Naive thymus-derived CD8-positive, alpha-beta T cell (primary cell): ENCODE measurements around the gene NME7. TPM values are rescaled to one million over a fixed set of nuclear protein-coding genes. Genes with fewer than 3 reads are reported as not detected.

ENCODE experiments used
- ATAC-seq, 2 donors: fragments of 150-1000 bp; cut with Tn5 transposase in 1 of 2; sonication (Bioruptor Pico), chemical (Tn5 transposase) in 1 of 2; 1 replicate in 1 of 2; 2 replicates in 1 of 2; pipeline ENCODE4 v1.10.0; 2021; ENCODE audit warnings: mild to moderate bottlenecking in 2 of 2, moderate library complexity in 2 of 2
- POLR2A ChIA-PET: fragments of 350-600 bp; sonication (Branson Sonifier 250); formaldehyde crosslinking; loops from one replicate; lab custom pipeline; 2021; ENCODE audit warnings: antibody characterized with exemption; lab: Charles Lee
- DNase-seq, 10 donors: peaks; one replicate each; pipeline versions ENCODE4 v3.0.0 to v3.0.0-alpha.2; 2020 to 2022
- H3K27ac Mint-ChIP-seq, 10 donors: one replicate each; pipeline ENCODE4 v1.8.0; 2020 to 2022; ENCODE audit warnings: mild to moderate bottlenecking in 10 of 10, mixed read lengths in 10 of 10, moderate library complexity in 4 of 10, inconsistent platforms in 1 of 10
- H3K27me3 Mint-ChIP-seq, 5 donors: one replicate each; pipeline ENCODE4 v1.8.0; 2021 to 2022; ENCODE audit warnings: mixed read lengths in 5 of 5
- H3K36me3 Mint-ChIP-seq, 3 donors: one replicate each; pipeline ENCODE4 v1.8.0; 2020 to 2022; ENCODE audit warnings: mixed read lengths in 3 of 3, mild to moderate bottlenecking in 2 of 3, inconsistent platforms in 1 of 3
- H3K4me1 Mint-ChIP-seq, 4 donors: one replicate each; pipeline ENCODE4 v1.8.0; 2021 to 2022; ENCODE audit warnings: mixed read lengths in 4 of 4
- H3K4me3 Mint-ChIP-seq, 10 donors: one replicate each; pipeline ENCODE4 v1.8.0; 2020 to 2022; ENCODE audit warnings: mild to moderate bottlenecking in 10 of 10, mixed read lengths in 10 of 10, moderate library complexity in 6 of 10, inconsistent platforms in 1 of 10
- H3K9me3 Mint-ChIP-seq, 9 donors: one replicate each; pipeline ENCODE4 v1.8.0; 2020 to 2022; ENCODE audit warnings: mixed read lengths in 9 of 9, mild to moderate bottlenecking in 3 of 9, inconsistent platforms in 1 of 9, moderate library complexity in 1 of 9
- polyA plus RNA-seq, 3 donors: library from polyadenylated mRNA; unstranded; fragments of 300-500 nt; fragmentation: Illumina TruSeq; gene quantifications; one replicate each; pipeline ENCODE4 v1.2.3, GENCODE V29; 2021
- total RNA-seq, 8 experiments: library from RNA in 2 of 8; stranded (reverse) in 2 of 8; gene quantifications; one replicate each; pipeline ENCODE4 v1.2.3 and lab custom pipeline; 2021 to 2026

Gene NME7
- total and polyA plus RNA-seq, 5 experiments from 2014 or later = 13.2 to 29.9 (median 18.0) TPM

DNA sequence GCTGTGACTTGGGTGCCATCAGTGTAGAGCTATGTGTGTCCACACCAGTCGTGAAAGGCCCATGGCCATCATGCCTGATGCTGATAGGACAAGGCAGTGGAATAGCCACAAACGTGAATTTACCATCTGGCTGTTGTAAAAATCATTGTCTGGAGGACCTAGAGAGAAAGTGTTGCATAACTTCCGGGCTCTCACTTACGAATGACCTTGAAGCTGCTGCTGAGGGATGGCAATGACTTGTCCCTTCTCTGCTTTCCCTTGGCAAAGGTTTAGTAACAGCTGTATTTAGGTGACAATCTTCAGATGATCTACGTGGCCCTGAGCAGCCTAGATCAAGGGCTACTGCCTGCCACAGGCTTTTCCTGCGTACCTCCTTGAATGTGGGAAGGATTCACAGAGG lies 255.4 kb downstream of the NME7 start:
- H3K27me3 Mint-ChIP-seq = peaks cover 0 to 7% (median 4%) of the 10 kb centered on the region in 5 donors
- H3K4me1 Mint-ChIP-seq = peaks cover 12 to 47% (median 29%) of the 10 kb centered on the region in 4 donors
- H3K9me3 Mint-ChIP-seq = no peaks in the 10 kb centered on the region
- POLR2A ChIA-PET = no interaction called here
- no peak for DNase-seq
- peaks cover 0 to 8% (median 4%) of the 10 kb centered on the region in 3 donors for H3K36me3 Mint-ChIP-seq
- peak overlapping the region in 1 of 10 donors; percentile 20 for H3K4me3 Mint-ChIP-seq
- ATAC-seq = no peak
- H3K27ac Mint-ChIP-seq = no peak overlapping the region

DNA sequence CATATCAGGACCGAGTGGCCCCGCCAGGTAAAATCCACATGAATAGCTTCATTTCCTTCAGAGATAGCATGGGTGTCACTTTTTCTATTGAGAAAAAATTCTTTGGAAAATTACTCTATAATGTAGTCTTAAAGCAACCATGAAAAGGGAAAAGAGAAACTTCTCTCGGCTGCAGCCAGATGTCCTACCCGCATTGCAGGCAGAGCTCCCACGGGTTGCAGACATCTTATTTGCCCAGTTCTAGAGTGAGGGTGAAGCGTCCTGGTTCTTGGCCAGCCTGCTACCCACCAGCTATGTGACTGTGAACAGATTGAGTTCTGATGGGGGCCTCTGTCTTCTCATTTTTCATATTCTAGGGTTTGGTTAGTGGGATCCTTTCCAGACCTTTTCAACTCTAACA lies 256.1 kb downstream of the NME7 start:
- DNase-seq = no peak
- no peak for ATAC-seq
- Mint-ChIP-seq H3K36me3 (peaks cover 0 to 8% (median 4%) of the 10 kb centered on the region in 3 donors), H3K4me1 (peaks cover 15 to 46% (median 33%) of the 10 kb centered on the region in 4 donors), H3K27me3 (peaks cover 0 to 10% (median 4%) of the 10 kb centered on the region in 5 donors), H3K27ac (no peak overlapping the region), H3K9me3 (no peaks in the 10 kb centered on the region), H3K4me3 (no peak overlapping the region)
- POLR2A ChIA-PET = interaction anchor here (0.6 kb wide), 1 partner anchor 1891 kb away, joined by 6 read pairs; the partner anchor contains the start of gene POU2F1

DNA sequence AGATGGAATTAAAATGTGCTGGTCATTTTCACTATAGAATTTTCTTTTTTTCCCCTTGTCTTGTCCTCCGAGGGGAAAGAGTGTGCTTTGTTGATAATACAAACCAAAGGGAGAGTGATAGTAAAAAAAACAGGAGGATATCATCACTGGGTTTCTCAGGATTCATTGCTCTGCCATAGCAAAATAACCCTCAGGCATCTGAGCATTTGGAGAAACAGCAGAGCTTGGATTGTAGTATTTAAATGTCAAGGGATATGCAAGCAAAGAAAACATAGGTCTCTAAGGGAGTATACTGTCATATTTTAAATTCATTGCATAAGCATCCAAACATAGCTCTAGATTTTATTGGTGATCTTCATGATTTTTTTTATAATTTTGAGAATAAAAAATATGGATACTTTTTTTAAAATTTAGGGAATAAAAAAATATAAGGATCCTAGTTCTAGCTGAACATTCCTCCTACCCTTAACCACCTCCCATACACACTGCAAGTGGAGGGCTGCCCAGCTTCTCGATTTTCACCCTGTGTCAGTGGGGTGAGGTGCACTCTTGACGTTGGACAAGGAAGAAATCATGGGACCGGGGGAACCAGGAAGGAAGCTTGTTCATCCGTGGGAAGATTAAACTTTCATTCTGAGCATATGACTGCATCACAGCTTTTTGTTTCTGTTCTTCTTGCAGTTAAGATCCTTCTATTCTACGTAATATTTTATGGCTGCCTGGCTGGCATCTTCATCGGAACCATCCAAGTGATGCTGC lies 256.7 kb downstream of the NME7 start:
- peak overlapping the region in 1 of 10 donors; percentile 4 for H3K4me3 Mint-ChIP-seq
- POLR2A ChIA-PET = interaction anchor here (0.6 kb wide), 1 partner anchor 1890 kb away, joined by 6 read pairs; the partner anchor contains the start of gene POU2F1
- no peak for DNase-seq

GRCh38 chr1:169110236-169110635 lies 257.4 kb downstream of the NME7 start:
- ATAC-seq (no peak), DNase-seq (no peak)
- H3K4me1 Mint-ChIP-seq = peaks cover 15 to 43% (median 36%) of the 10 kb centered on the region in 4 donors
- peak overlapping the region in 4 of 10 donors; percentile 15 to 33 (median 24) for H3K4me3 Mint-ChIP-seq
- peaks cover 0 to 10% (median 4%) of the 10 kb centered on the region in 5 donors for H3K27me3 Mint-ChIP-seq
- peaks cover 0 to 8% (median 4%) of the 10 kb centered on the region in 3 donors for H3K36me3 Mint-ChIP-seq
- H3K9me3 Mint-ChIP-seq = no peaks in the 10 kb centered on the region
- peak overlapping the region in 1 of 10 donors; percentile 20 for H3K27ac Mint-ChIP-seq
- POLR2A ChIA-PET = no interaction called here

More for the DNA sequence above, 256.7 kb downstream of the NME7 start:
- H3K4me1 Mint-ChIP-seq = peaks cover 15 to 41% (median 33%) of the 10 kb centered on the region in 4 donors
- H3K27ac Mint-ChIP-seq = no peak overlapping the region
- ATAC-seq = no peak
- no peaks in the 10 kb centered on the region for H3K9me3 Mint-ChIP-seq
- peaks cover 0 to 8% (median 4%) of the 10 kb centered on the region in 3 donors for H3K36me3 Mint-ChIP-seq
- H3K27me3 Mint-ChIP-seq = peaks cover 0 to 10% (median 4%) of the 10 kb centered on the region in 5 donors

DNA sequence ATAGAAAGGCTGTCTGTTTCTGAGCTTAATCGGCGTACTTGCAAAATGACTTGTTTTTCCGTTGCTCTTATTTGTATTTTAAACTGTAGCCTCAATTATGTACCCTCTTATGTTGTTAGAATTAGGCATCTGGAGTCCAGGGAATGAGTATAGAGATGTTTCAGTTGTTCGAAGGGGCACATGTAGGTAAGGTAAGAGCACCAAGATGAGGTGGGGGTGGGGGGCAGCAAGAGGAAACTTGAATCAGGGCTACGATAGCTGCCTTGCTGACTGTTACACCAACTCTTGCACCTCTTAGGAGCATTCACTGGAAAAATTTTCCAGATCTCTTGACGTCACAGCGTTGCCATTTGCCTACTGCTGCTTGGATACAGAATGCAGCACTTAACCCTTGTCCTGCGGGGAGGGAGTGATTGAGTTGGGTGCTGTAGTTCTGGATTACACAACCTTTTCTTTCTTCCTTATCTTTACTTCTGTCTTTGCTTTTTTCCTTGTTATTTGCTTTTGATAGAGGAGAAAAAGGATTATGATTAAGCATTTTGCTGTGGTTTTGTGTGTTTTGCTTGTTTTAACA lies 257.9 kb downstream of the NME7 start:
- Mint-ChIP-seq H3K27ac (peak overlapping the region in 2 of 10 donors; percentile 20 to 58), H3K36me3 (peaks cover 0 to 8% (median 4%) of the 10 kb centered on the region in 3 donors), H3K4me1 (peaks cover 19 to 49% (median 41%) of the 10 kb centered on the region in 4 donors), H3K4me3 (peak overlapping the region in 6 of 10 donors; percentile 1 to 33 (median 18)), H3K9me3 (no peaks in the 10 kb centered on the region), H3K27me3 (peaks cover 0 to 10% (median 4%) of the 10 kb centered on the region in 5 donors)
- ATAC-seq (no peak), DNase-seq (no peak)
- POLR2A ChIA-PET = interaction anchor here (0.5 kb wide), 1 partner anchor 776 kb away, joined by 3 read pairs; no protein-coding TSS in a partner anchor

- Mint-ChIP-seq H3K9me3 (no peaks in the 10 kb centered on the region), H3K27ac (no peak overlapping the region), H3K36me3 (peaks cover 0 to 8% (median 4%) of the 10 kb centered on the region in 3 donors), H3K27me3 (peaks cover 0 to 12% (median 4%) of the 10 kb centered on the region in 5 donors), H3K4me1 (peaks cover 19 to 51% (median 42%) of the 10 kb centered on the region in 4 donors), H3K4me3 (peak overlapping the region in 5 of 10 donors; percentile 1 to 90 (median 33))
- POLR2A ChIA-PET = interaction anchor here (0.5 kb wide), 1 partner anchor 776 kb away, joined by 3 read pairs; no protein-coding TSS in a partner anchor
- no peak for DNase-seq
- no peak for ATAC-seq
Measured at GRCh38 chr1:169108863-169109560, 258.6 kb downstream of the NME7 start.

DNA sequence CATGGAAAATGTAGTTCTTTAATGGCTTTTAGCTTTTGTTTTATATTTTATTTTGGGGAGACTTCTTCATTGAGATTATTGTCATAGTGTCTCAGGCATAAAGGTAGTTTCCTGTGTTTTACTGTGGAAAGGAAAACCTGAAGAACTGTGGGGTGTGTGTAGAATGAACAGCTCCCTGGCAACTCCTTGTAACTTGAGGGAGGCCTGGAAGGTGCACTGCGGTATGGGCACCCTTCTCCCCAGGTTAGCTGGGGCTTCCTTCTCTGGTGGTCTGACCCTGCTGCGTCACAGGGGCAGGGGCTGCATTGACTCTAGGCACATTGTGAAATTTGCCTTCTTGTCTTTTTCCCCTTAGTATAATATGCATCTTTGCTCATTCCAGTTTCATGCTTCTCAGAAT lies 259.4 kb downstream of the NME7 start:
- POLR2A ChIA-PET = no interaction called here
- H3K4me3 Mint-ChIP-seq = peak overlapping the region in 9 of 10 donors; percentile 39 to 90 (median 84)

DNA sequence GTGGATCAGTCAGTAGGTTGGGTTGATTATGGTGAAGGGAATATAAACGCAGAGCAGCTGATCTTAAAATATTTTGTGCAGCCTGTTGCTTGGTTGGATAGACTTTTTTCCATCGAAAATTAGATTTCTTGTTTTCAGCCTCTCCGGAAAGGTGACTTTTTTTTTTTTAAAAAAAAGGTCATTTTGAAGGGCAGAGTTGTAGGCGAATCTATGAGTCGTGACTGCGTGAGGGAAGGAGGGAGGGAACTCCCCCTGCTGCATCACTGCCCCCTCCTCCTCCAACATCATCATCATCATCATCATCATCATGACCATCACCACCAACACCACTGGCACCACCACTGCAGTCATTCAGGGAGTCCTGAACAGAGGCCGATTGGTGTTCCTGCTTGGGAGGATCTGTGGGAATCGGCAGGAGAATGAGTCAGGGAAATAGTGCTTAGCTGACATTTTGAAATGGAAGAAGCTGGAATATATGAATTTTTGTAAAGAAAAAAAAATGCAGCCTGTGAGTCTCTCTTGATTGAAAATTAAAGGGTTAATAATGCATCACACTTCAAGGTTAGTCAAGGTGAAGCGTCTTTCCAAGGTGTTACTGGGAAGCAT lies 259.9 kb downstream of the NME7 start:
- ATAC-seq (no peak), DNase-seq (no peak)
- H3K4me1 Mint-ChIP-seq = peaks cover 18 to 51% (median 42%) of the 10 kb centered on the region in 4 donors
- POLR2A ChIA-PET = no interaction called here
- peaks cover 0 to 12% (median 0%) of the 10 kb centered on the region in 5 donors for H3K27me3 Mint-ChIP-seq
- peaks cover 0 to 6% (median 3%) of the 10 kb centered on the region in 3 donors for H3K36me3 Mint-ChIP-seq
- H3K27ac Mint-ChIP-seq = peak overlapping the region in 5 of 10 donors; percentile 10 to 74 (median 26)
- H3K9me3 Mint-ChIP-seq = no peaks in the 10 kb centered on the region
- peak overlapping the region; percentile 79 to 90 (median 86) for H3K4me3 Mint-ChIP-seq

More for the DNA sequence above, 259.4 kb downstream of the NME7 start:
- no peak for ATAC-seq
- peaks cover 18 to 51% (median 42%) of the 10 kb centered on the region in 4 donors for H3K4me1 Mint-ChIP-seq
- H3K9me3 Mint-ChIP-seq = no peaks in the 10 kb centered on the region
- H3K27me3 Mint-ChIP-seq = peaks cover 0 to 12% (median 0%) of the 10 kb centered on the region in 5 donors
- H3K27ac Mint-ChIP-seq = peak overlapping the region in 2 of 10 donors; percentile 7 to 8
- peaks cover 0 to 6% (median 4%) of the 10 kb centered on the region in 3 donors for H3K36me3 Mint-ChIP-seq
- no peak for DNase-seq

GRCh38 chr1:169106921-169107602 lies 260.5 kb downstream of the NME7 start:
- DNase-seq = peak in 3 of 10 donors; percentile 10 to 34 (median 23)
- Mint-ChIP-seq H3K4me1 (peaks cover 18 to 46% (median 42%) of the 10 kb centered on the region in 4 donors), H3K4me3 (peak overlapping the region; percentile 79 to 93 (median 86)), H3K27ac (peak overlapping the region; percentile 6 to 74 (median 22)), H3K9me3 (no peaks in the 10 kb centered on the region), H3K36me3 (peaks cover 0 to 2% (median under 1%) of the 10 kb centered on the region in 3 donors), H3K27me3 (peaks cover 0 to 12% (median 0%) of the 10 kb centered on the region in 5 donors)
- POLR2A ChIA-PET = interaction anchor here (0.7 kb wide), 1 partner anchor 63 kb away, joined by 3 read pairs; no protein-coding TSS in a partner anchor
- ATAC-seq = no peak

DNA sequence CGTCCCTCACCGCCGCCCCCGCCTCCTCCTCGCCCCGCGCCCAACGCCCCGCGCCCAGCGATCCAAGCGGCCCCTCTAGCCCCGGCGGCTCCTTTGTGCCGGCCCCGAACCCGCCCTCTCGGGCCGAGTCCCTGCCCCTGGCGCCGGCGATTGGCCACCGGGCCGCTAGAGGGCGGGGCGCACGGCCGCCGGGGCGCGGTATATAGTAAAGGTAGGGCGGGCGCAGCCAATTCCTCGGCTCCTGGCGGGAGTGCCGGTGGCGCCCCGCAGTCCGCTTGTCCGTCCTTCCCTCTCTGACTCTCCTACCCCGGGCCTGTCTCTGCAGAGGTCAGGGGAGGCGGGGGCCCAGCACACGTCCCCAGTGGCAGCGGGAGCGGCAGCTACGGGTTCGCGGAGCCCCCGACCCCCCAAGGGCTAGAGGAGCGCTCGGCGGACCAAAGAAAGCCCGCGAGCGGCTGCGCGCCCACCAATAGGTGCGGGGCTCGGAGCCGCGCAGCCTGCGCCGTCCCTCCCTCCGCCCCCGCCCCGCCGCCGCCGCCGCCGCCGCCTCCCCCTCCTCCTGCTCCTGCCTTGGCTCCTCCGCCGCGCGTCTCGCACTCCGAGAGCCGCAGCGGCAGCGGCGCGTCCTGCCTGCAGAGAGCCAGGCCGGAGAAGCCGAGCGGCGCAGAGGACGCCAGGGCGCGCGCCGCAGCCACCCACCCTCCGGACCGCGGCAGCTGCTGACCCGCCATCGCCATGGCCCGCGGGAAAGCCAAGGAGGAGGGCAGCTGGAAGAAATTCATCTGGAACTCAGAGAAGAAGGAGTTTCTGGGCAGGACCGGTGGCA lies 261.3 kb downstream of the NME7 start, which contains the start of gene ATP1B1:
TSS of gene ATP1B1 (plus strand) at position 596 of the 826 bp plus-strand sequence. CDS start at position 736, 140 bp downstream.
- H3K27ac Mint-ChIP-seq = peak within 1 kb of the TSS; percentile 10 to 86 (median 70)
- DNase-seq (peak; percentile 67 to 85 (median 80)), ATAC-seq (peak; percentile 91 to 92)
- peaks cover 18 to 46% (median 42%) of the 10 kb centered on the region in 4 donors for H3K4me1 Mint-ChIP-seq
- peaks cover 0 to 12% (median 0%) of the 10 kb centered on the region in 5 donors for H3K27me3 Mint-ChIP-seq
- H3K4me3 Mint-ChIP-seq = peak within 1 kb of the TSS; percentile 79 to 94 (median 88)
- POLR2A ChIA-PET = interaction anchor here (0.7 kb wide), 1 partner anchor 63 kb away, joined by 3 read pairs; no protein-coding TSS in a partner anchor
- H3K9me3 Mint-ChIP-seq = no peaks in the 10 kb centered on the region
- H3K36me3 Mint-ChIP-seq = no peaks in the 10 kb centered on the region
